H9 (cell line): ENCODE data around the gene GRAMD1B. TPM values are rescaled to one million over a fixed set of nuclear protein-coding genes. Genes with fewer than 3 reads are reported as not detected.

Experiments used
- DNase-seq: peaks from one replicate; pipeline ENCODE4 v3.0.0-alpha.2; 2017
- H2AFZ ChIP-seq: one replicate; pipeline ENCODE4 v1.6.1; 2013; ENCODE audit warnings: mild to moderate bottlenecking, low read length, control low read depth, moderate library complexity
- H2AK5ac ChIP-seq: 2 replicates; pipeline ENCODE4 v1.6.1; 2013; ENCODE audit warnings: low read length, control low read depth, mixed read lengths; ENCODE audit not compliant: insufficient read length
- H2BK120ac ChIP-seq: one replicate; pipeline ENCODE4 v1.6.1; 2013; ENCODE audit warnings: low read depth, mild to moderate bottlenecking, low read length, control low read depth, inconsistent platforms; ENCODE audit not compliant: poor library complexity, severe bottlenecking
- H2BK12ac ChIP-seq: 2 replicates; pipeline ENCODE4 v1.6.1; 2013; ENCODE audit warnings: low read length, control low read depth, mixed read lengths, low read depth; ENCODE audit not compliant: insufficient read length
- H2BK15ac ChIP-seq: 2 replicates; pipeline ENCODE4 v1.6.1; 2013; ENCODE audit warnings: low read depth, low read length, control low read depth
- H2BK20ac ChIP-seq: one replicate; pipeline ENCODE4 v1.6.1; 2013; ENCODE audit warnings: low read depth, mild to moderate bottlenecking, low read length, control low read depth, inconsistent platforms; ENCODE audit not compliant: poor library complexity, severe bottlenecking
- H2BK5ac ChIP-seq: 2 replicates; pipeline ENCODE4 v1.6.1; 2013; ENCODE audit warnings: low read length, control low read depth, mixed read lengths; ENCODE audit not compliant: insufficient read length
- H3K14ac ChIP-seq: 2 replicates; pipeline ENCODE4 v1.6.1; 2013; ENCODE audit warnings: low read length, control low read depth; ENCODE audit not compliant: insufficient read depth
- H3K18ac ChIP-seq: 2 replicates; pipeline ENCODE4 v1.6.1; 2013; ENCODE audit warnings: low read depth, mild to moderate bottlenecking, mixed read lengths, low read length, control low read depth; ENCODE audit not compliant: insufficient read length
- H3K23ac ChIP-seq: 2 replicates; pipeline ENCODE4 v1.6.1; 2013; ENCODE audit warnings: low read length, control low read depth, mixed read lengths, low read depth; ENCODE audit not compliant: insufficient read length
- H3K23me2 ChIP-seq: 2 replicates; pipeline ENCODE4 v1.6.1; 2013; ENCODE audit warnings: low read depth, mild to moderate bottlenecking, mixed read lengths, low read length, control low read depth; ENCODE audit not compliant: insufficient read length, poor library complexity, severe bottlenecking
- H3K27ac ChIP-seq: 2 replicates; pipeline ENCODE4 v1.5.1; 2013; ENCODE audit warnings: low read length, control low read depth, mixed read lengths, low read depth; ENCODE audit not compliant: insufficient read length
- H3K27me3 ChIP-seq: 2 replicates; pipeline ENCODE4 v1.6.1; 2013; ENCODE audit warnings: low read length, control low read depth, inconsistent platforms; ENCODE audit not compliant: insufficient read depth
- H3K4ac ChIP-seq: 2 replicates; pipeline ENCODE4 v1.6.1; 2013; ENCODE audit warnings: low read depth, mild to moderate bottlenecking, control low read depth, inconsistent platforms, low read length, moderate library complexity
- H3K4me1 ChIP-seq: 2 replicates; pipeline ENCODE4 v1.6.1; 2013; ENCODE audit warnings: low read length, control low read depth, inconsistent platforms; ENCODE audit not compliant: insufficient read depth
- H3K4me2 ChIP-seq: 2 replicates; pipeline ENCODE4 v1.6.1; 2013; ENCODE audit warnings: low read length, control low read depth, mixed read lengths; ENCODE audit not compliant: insufficient read length, insufficient read depth
- H3K56ac ChIP-seq: 2 replicates; pipeline ENCODE4 v1.6.1; 2013; ENCODE audit warnings: low read depth, mild to moderate bottlenecking, mixed read lengths, low read length, control low read depth; ENCODE audit not compliant: insufficient read length
- H3K79me1 ChIP-seq: 2 replicates; pipeline ENCODE4 v1.6.1; 2013; ENCODE audit warnings: low read depth, mild to moderate bottlenecking, moderate library complexity, low read length, control low read depth, inconsistent platforms; ENCODE audit not compliant: insufficient read depth, poor library complexity, severe bottlenecking
- H3K79me2 ChIP-seq: 2 replicates; pipeline ENCODE4 v1.6.1; 2013; ENCODE audit warnings: low read length, control low read depth, inconsistent platforms; ENCODE audit not compliant: insufficient read depth
- H3K9ac ChIP-seq: 2 replicates; pipeline ENCODE4 v1.6.1; 2013; ENCODE audit warnings: low read length, control low read depth, mixed read lengths; ENCODE audit not compliant: insufficient read length; ENCODE audit errors: extremely low read depth
- H3K9me3 ChIP-seq: one replicate; pipeline ENCODE4 v1.6.1; 2013; ENCODE audit warnings: low read depth, low read length, inconsistent platforms; ENCODE audit not compliant: control insufficient read depth
- H3T11ph ChIP-seq: one replicate; pipeline ENCODE4 v1.6.1; 2013; ENCODE audit warnings: mild to moderate bottlenecking, low read length, control low read depth, inconsistent platforms
- H4K20me1 ChIP-seq: one replicate; pipeline ENCODE4 v1.6.1; 2013; ENCODE audit not compliant: control insufficient read depth, insufficient read length, insufficient read depth
- H4K5ac ChIP-seq: 2 replicates; pipeline ENCODE4 v1.6.1; 2013; ENCODE audit warnings: low read depth, mild to moderate bottlenecking, mixed read lengths, low read length, control low read depth; ENCODE audit not compliant: insufficient read length
- H4K8ac ChIP-seq: replicated peaks from 2 replicates; pipeline ENCODE4 v1.6.1; 2013; ENCODE audit warnings: low read length, control low read depth, mixed read lengths, low read depth; ENCODE audit not compliant: insufficient read length
- H4K91ac ChIP-seq: 2 replicates; pipeline ENCODE4 v1.6.1; 2013; ENCODE audit warnings: low read depth, mild to moderate bottlenecking, moderate library complexity, mixed read lengths, low read length, control low read depth; ENCODE audit not compliant: insufficient read length
- H3K27ac Mint-ChIP-seq, 3 experiments: 2 replicates in 2 of 3; 3 replicates in 1 of 3; pipeline ENCODE4 v1.8.0; 2020 to 2021; ENCODE audit warnings: mixed read lengths in 3 of 3, mild to moderate bottlenecking in 1 of 3, moderate library complexity in 1 of 3
- H3K27me3 Mint-ChIP-seq: 2 replicates; pipeline ENCODE4 v1.8.0; 2021; ENCODE audit warnings: low read depth, mild to moderate bottlenecking, moderate library complexity, mixed read lengths
- H3K36me3 Mint-ChIP-seq, 3 experiments: 2 replicates in 2 of 3; 3 replicates in 1 of 3; pipeline ENCODE4 v1.8.0; 2020 to 2021; ENCODE audit warnings: low read depth in 3 of 3, mixed read lengths in 3 of 3; ENCODE audit not compliant: insufficient read depth in 1 of 3
- H3K4me1 Mint-ChIP-seq, 2 experiments: 2 replicates each; pipeline ENCODE4 v1.8.0; 2020; ENCODE audit warnings: mixed read lengths in 2 of 2
- H3K4me3 Mint-ChIP-seq, 2 experiments: 2 replicates in 1 of 2; 3 replicates in 1 of 2; pipeline ENCODE4 v1.8.0; 2020 to 2021; ENCODE audit warnings: mild to moderate bottlenecking in 2 of 2, mixed read lengths in 2 of 2, moderate library complexity in 1 of 2
- H3K9me3 Mint-ChIP-seq, 2 experiments: 2 replicates in 1 of 2; 3 replicates in 1 of 2; pipeline ENCODE4 v1.8.0; 2020; ENCODE audit warnings: mild to moderate bottlenecking in 2 of 2, mixed read lengths in 2 of 2, moderate library complexity in 1 of 2
- CTCF ChIP-seq: fragments of 200-600 bp; sonication (generic); conservative IDR thresholded peaks from 3 replicates; pipeline ENCODE4 v1.8.0; 2021; ENCODE audit warnings: antibody characterized with exemption, mild to moderate bottlenecking
- WGBS: extraction: QIAGEN DNeasy Blood & Tissue Kit; methylation state at CpG from one replicate; pipeline ENCODE4 v1.1.7; 2013; ENCODE audit warnings: missing lambda C conversion rate, low lambda C conversion rate, mixed read lengths; ENCODE audit not compliant: insufficient read length; ENCODE audit errors: extremely low coverage; 5-methylcytosine and 5-hydroxymethylcytosine counted together
- total RNA-seq: library from RNA; stranded (reverse); gene quantifications from 2 replicates; pipeline ENCODE4 v1.2.1, GENCODE V29; 2021

GRAMD1B gene
- total RNA-seq, 1 experiment from 2014 or later, result 25.9 TPM

GRCh38 chr11:123587559-123587958, 157.5 kb downstream of the GRAMD1B start:
- no peak for DNase-seq
- WGBS, result no CpG with 5 or more reads among the region's 6 CpGs
- Histone ChIP-seq H2BK15ac (no peak overlapping the region), H3T11ph (no peak overlapping the region), H3K27me3 (no peaks in the 10 kb centered on the region), H3K9me3 (no peaks in the 10 kb centered on the region), H2BK12ac (no peak overlapping the region), H3K4me2 (no peak overlapping the region), H3K14ac (no peak overlapping the region), H2BK120ac (no peak overlapping the region), H3K9ac (no peak overlapping the region), H3K4me1 (no peaks in the 10 kb centered on the region; the same call in 1 of the 2 replicates), H3K4ac (no peak overlapping the region), H2AFZ (no peak overlapping the region), H3K79me1 (no peaks in the 10 kb centered on the region), H3K79me2 (no peaks in the 10 kb centered on the region), H3K18ac (no peak overlapping the region), H2AK5ac (no peak overlapping the region), H3K23ac (no peak overlapping the region), H2BK5ac (no peak overlapping the region), H4K5ac (no peak overlapping the region), H4K91ac (no peak overlapping the region), H3K56ac (no peak overlapping the region), H4K20me1 (no peaks in the 10 kb centered on the region), H3K23me2 (no peaks in the 10 kb centered on the region), H3K27ac (no peak overlapping the region), H2BK20ac (no peak overlapping the region), H4K8ac (no peak overlapping the region)
- peaks cover 19 to 22% of the 10 kb centered on the region in 2 experiments for H3K4me1 Mint-ChIP-seq
- H3K27me3 Mint-ChIP-seq, result no peaks in the 10 kb centered on the region
- H3K9me3 Mint-ChIP-seq, result peaks cover 0 to 3% of the 10 kb centered on the region in 2 experiments; a peak in 1 of 5 replicates
- H3K27ac Mint-ChIP-seq, result no peak overlapping the region
- H3K36me3 Mint-ChIP-seq, result peaks cover 7 to 12% (median 8%) of the 10 kb centered on the region in 3 experiments
- no peak overlapping the region for H3K4me3 Mint-ChIP-seq
- TF ChIP-seq CTCF, result no peak
